Activated CD4-positive, CD25-positive, alpha-beta regulatory T cell treated with anti-CD3 and anti-CD28 coated beads, Interleukin-2, amount 50 U/mL, for 16 hours (primary cell): ENCODE measurements around the gene DTX1.

Experiments used
- DNase-seq: peaks from one replicate; pipeline ENCODE4 v3.0.0-alpha.2; 2020; ENCODE audit warnings: low read depth, low spot score

The DTX1 gene

GRCh38 chr12:113094738-113095137, 38.2 kb downstream of the DTX1 start:
- no peak for DNase-seq

DNA sequence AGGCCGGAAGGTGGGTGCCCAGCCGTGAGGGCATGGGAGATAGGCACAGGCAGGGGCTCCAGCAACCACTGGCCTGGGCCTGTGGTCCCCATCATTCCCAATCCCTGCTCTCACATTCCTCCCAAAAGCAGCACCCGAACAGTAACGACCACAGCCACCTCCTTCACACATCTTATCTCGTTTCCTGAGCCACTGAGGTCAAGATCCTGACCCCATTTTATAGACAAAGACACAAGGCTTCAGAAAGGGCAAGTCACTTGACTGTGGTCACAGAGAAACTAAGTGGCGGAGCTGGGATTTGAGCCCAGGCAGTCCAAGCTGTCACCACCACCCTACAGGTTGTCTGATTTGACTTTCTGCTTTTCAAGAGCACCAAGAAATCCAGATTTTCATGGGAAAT, 38.9 kb downstream of the DTX1 start:
- no peak for DNase-seq

DNA sequence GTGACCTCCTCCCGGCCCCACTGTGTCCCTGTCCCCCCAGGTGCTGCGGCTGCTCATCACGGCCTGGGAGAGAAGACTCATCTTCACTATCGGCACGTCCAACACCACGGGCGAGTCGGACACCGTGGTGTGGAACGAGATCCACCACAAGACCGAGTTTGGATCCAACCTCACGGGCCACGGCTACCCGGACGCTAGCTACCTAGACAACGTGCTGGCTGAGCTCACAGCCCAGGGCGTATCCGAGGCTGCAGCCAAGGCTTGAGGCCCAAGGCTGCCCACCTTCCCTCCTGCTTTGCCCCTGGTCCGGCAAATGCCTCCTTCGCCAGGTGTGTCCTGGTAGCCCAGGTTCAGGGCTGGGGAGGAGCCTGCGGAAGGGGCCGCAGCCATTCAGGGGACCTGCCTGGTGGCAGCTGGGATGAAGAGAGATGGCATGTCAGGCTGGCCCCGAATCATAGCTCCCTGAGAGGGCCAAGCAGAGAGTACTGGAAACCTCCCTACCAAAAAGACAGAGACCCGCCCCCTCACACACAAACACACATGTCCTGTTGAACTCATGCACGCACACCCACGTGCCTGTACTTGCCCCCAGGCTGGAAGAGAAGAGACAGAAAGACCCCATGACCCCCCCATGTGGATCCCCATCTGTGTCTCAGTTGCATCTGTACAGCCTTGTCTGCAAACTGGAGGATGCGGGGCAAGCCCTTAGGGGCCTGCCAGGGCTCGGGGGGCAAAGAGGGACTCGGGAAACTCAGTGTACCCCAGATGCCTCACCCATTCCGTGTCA, 40.3 kb downstream of the DTX1 start:
- no peak for DNase-seq

DNA sequence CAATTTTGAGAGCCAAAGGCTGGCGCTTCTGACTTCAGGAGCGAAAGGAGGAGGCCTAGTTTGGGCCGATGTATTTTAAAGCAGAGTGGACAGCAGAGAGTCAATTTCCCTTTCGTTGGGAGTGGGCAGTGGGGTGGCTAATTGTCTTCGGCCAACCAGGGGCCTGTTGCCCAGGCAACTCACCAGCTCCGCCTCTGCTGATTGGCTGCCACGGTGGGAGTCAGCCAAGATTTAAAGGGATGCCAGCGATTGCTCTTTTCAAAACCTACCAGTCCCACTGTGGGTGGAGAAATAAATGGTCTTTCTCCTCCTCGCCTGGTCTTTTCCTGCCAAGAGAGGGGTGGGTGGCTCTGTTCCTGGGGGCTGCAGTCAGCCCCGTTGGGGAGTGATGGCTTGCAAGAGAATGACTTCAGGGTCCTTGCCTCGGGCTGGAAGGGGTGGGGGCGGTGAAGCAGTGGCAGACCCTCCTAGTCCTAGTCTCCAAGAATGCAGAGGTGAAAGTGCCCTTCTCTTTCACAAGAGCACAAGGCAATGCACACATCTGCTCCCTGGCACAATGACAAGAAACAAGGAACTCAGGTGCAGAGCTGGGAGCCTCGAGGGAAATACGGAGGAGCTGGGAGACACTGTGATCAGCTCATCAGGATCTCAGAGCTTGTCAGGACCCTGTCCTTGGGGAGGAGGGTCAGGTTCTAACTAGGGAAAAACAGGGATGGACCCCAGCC, 41.3 kb downstream of the DTX1 start:
- DNase-seq, result no peak

GRCh38 chr12:113098441-113099028, 42.0 kb downstream of the DTX1 start:
- DNase-seq, result peak; percentile 17

GRCh38 chr12:113099364-113099763, 42.8 kb downstream of the DTX1 start:
- no peak for DNase-seq

- DNase-seq, result no peak
Observed at GRCh38 chr12:113099764-113100163, 43.2 kb downstream of the DTX1 start.

- no peak for DNase-seq
Observed at GRCh38 chr12:113101751-113102150, 45.2 kb downstream of the DTX1 start.

- no peak for DNase-seq
Observed at GRCh38 chr12:113102811-113103210, 46.3 kb downstream of the DTX1 start.

GRCh38 chr12:113103756-113104450, 47.4 kb downstream of the DTX1 start:
- peak; percentile 17 for DNase-seq

- DNase-seq, result no peak
Observed at GRCh38 chr12:113104953-113105510, 48.5 kb downstream of the DTX1 start.

DNA sequence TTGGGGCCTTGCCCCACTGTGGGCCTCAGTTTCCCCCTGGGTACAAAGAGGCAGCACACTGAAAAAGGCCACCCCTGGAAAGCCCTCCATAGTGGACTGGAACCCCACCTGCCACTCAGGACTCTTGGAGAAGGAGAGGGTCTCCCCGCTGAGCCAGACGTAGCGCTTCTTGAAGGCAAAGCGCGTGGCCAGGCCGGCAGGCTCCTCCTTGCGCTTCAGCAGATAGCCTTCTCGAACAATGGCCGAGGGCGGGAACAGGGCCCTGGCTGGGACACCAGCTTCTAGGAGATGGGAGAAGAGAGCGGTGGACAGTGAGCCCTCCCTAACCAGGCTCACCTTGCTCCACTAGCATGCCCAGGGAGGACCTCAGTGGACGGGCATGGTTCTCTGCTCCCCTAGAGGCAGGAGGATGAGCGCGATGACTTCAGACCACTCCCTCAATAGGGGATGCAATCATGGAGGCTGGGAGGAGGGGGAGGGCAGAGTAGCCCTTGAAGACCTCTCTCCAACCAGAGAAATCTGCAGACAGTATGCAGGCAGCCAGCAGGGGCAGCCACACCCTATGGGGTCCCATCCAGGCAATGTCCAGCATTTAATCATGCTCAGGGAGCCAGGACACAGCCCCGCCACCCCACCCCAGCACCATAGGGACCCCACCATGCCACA, 49.2 kb downstream of the DTX1 start:
- no peak for DNase-seq

GRCh38 chr12:113106361-113106760, 49.8 kb downstream of the DTX1 start:
- DNase-seq, result no peak

DNA sequence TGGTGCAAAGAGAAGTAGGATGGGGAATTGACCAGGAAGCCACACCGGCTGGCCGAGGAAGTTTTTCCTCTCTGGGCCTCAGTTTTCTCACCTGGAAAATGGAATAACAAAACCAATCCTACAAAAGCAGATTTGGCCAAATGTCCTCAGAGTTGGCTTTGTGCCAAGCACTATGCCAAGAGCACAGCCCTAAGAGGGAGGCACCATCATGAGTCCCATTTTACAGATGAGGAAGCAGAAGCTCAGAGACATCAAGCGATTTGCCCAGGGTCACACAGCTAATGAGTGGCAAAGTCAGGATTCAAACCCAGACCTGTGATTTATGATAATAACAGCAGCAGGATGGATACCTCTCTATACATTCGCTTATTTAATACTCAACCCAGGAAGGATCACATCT, 51.8 kb downstream of the DTX1 start:
- no peak for DNase-seq

DNA sequence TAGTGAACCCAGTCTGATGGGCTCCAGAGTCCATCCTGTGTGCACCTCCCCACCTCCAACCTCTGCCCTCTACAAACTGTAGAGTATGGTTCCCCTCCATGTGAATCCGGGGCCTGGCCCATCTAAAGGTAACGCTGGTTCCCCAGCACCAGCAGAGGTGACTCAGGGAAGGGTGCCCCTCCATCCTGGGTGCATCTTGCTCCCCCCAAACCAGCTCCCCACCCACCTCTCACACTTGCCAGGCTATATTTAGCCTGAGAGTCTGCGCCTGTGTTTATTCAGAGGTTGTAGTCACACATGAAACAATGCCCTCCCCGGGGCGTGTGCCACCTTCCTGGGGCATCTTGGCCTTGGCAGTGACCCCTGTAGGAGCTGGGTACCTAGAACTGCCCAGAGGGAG, 52.8 kb downstream of the DTX1 start:
- no peak for DNase-seq

DNA sequence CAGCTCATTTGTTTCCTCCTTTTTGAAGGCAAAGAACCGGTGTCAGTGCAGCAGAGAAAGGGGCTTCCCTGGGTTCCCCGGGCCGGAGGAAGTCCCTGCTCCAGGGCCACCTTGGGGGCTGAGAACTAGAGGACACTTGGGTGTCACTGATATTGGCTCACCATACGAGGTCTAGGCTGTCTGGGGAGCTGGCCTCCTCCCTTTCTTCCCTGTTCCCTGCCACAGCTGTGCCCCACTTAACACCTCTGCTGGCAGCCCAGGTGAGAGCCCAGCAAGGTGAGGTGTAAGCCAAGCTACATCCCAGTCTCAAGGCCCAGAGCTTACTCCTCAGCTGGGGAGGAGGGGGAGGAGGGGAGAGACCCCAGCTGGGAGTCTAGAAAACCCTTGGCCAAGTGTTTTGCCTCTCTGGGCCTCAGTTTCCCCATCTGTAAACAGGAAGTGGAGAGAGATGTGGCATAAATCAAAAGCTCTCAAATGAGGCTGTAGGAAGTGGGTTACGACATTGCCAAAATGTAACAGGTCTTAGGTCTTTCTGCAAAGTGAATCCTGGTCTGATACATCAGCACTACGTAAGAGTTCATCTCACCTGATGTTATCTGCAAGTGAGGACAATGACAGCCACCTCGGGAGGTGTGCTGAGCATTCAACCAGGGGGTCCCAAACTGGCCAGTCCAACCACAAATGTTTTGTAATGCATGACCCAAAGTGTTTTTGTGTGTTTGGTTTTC, 53.5 kb downstream of the DTX1 start:
- no peak for DNase-seq

DNA sequence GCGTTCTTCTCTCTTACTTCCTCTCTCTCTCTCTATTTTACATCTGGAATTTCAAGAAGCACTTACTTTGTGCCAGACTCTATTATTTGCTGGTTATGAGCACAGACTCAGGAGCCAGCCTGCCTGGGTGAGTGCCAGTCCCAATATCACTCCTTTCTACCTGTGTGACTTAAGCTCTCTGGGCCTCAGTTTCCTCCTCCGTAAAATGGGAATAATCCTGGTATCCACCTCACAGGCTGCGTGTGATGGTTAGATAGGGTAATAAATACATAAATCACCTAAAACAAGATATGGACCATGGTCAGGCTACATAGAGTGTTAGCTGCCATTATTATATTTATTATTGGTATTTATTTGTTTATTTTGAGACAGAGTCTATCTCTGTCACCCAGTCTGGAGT, 54.7 kb downstream of the DTX1 start:
- DNase-seq, result no peak

- no peak for DNase-seq
Observed at GRCh38 chr12:113112043-113112899, 55.7 kb downstream of the DTX1 start.

- DNase-seq, result no peak
Observed at GRCh38 chr12:113113397-113113796, 56.9 kb downstream of the DTX1 start.
